ENCODE data around the gene LIPM.

DNA sequence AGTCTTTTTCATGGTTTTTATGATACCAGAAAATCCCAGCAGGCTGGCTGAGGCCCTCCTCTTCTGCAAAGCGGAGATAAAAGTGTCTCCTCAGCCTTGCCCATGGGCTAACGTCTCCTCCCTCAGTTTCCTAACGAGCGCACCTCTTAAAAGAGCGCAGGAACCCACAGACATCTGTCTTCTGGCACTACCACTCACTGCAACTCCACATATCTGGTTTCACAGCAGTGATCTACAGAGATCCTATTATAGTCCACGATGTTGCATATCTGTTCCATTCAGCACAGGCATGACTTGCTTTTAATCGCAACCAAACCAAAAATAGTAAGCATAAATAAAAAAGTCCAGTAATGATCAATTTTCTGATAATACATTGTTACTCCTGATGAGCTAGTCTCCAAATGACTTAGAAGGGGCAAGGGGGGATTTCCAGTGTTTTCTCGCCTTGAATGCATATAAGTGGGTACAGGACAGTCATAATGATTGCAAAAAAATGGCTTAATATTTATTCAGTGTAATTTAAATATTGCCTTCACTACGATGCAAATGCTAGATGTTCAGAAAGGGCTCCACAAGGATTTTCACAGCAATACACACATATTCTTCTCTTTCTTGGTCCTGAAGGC is 28.2 kb downstream of the LIPM start:
- TF ChIP-seq, protein P1, sequence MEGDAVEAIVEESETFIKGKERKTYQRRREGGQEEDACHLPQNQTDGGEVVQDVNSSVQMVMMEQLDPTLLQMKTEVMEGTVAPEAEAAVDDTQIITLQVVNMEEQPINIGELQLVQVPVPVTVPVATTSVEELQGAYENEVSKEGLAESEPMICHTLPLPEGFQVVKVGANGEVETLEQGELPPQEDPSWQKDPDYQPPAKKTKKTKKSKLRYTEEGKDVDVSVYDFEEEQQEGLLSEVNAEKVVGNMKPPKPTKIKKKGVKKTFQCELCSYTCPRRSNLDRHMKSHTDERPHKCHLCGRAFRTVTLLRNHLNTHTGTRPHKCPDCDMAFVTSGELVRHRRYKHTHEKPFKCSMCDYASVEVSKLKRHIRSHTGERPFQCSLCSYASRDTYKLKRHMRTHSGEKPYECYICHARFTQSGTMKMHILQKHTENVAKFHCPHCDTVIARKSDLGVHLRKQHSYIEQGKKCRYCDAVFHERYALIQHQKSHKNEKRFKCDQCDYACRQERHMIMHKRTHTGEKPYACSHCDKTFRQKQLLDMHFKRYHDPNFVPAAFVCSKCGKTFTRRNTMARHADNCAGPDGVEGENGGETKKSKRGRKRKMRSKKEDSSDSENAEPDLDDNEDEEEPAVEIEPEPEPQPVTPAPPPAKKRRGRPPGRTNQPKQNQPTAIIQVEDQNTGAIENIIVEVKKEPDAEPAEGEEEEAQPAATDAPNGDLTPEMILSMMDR (IDR thresholded peaks at IDR 0.05), result no peak
- no peak for TF ChIP-seq POLR2A (IDR thresholded peaks at IDR 0.05)
- TF ChIP-seq EP300 (IDR thresholded peaks at IDR 0.05; ENCODE audit: low read depth), result no peak

Data from transverse colon (tissue), 3 donors.